ENCODE data around the gene KHDC1.
"Not testable (repeated sequence)": the region's sequence is repeated elsewhere in the genome, so short reads cannot be mapped to it uniquely, and the experiment has no call there.

Gene KHDC1

DNA sequence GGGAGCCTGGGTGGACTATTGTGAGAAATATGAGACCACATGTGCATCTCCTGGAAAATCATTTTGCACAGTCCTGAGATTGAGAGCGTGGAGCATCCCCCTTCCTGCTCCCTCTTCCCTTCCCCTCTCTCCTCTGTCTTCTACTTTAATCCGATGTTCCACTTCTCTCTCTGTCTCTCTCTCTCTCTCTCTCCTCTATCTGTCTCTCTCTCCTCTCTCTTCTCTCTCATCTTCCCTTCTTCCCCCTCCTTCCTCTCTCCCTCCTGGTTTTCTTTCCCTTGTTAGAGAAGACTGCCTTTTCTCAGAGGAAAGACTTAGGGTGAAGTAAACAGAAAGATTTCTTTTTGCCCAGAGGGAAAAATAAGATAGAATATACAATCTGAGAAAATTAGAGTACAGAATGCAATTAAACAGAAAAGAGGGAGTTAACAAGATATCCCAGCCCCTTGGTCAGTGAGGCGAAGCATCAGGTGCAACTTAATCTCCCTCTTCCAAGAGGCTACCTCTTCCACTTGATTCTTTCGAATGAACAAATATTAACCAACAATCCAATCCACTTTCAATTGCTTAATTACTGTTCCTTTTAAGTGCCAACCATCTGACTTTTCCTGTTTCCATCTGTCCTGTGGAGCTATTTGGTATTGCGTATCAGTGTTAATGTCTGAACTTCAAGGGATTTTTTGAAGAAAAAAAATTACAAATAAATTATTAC is 14.6 kb downstream of the KHDC1 start:
- DNase-seq = no peak

DNA sequence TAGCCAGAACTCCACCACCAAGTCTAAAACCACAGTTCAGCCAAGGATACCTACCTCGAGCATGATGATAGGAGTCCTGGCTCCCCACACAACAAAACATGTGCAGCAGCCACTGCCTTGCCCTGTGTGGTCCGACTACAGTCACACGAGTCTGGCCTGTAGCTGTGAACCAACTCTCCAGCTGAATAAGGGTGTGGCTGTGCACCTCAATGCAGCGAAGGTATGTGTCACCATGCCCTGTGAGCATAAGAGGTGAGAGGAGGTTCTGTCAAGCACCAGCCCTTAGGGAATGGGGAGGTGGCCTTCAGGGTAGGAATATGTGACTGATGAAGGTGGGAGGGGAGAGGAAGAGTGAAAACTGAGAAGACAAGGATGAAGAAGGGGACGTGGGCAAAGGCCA is 21.0 kb downstream of the KHDC1 start:
- no peak for DNase-seq

DNA sequence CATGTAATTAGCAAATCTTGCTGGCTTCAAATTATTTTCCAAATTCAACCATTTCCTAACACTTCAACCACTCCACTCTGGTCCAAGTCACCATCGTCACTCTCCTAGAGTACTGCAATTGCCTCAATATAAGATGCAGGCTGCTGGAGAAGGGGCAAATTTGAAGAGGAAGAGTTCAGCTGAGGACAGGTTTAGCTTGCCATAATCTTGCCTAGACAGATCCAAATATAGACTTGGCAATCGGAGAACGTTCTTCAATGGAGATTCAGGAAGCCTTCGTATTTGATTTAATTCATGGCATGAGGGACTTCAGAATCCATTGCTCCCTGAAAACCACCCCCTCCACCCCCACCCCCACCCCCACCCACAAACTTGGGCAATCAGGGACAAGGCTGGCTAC is 22.3 kb downstream of the KHDC1 start:
- no peak for DNase-seq

DNA sequence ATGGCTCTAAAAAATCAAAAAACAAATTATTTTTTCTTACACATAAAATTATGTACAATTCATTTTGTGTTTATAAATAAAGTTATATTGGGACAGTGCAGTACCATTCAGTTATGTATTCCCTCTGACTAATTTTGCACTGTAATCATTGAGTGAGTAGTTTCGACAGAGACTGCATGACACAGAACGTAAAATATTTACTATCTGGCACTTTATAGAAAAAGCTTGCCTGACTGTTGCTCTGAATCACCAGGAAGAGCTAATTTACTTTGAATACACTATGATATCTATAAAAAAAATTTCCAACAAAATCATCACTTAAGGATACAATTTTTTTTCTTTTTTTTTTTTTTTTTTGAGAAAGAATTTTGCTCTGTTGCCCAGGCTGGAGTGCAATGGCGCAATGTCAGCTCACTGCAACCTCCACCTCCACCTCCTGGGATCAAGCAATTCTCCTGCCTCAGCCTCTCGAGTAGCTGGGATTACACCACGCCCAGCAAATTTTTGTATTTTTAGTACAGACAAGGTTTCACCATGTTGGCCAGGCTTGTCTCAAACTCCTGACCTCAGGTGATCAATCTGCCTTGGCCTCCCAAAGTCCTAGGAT is 26.7 kb downstream of the KHDC1 start:
- DNase-seq = no peak

DNA sequence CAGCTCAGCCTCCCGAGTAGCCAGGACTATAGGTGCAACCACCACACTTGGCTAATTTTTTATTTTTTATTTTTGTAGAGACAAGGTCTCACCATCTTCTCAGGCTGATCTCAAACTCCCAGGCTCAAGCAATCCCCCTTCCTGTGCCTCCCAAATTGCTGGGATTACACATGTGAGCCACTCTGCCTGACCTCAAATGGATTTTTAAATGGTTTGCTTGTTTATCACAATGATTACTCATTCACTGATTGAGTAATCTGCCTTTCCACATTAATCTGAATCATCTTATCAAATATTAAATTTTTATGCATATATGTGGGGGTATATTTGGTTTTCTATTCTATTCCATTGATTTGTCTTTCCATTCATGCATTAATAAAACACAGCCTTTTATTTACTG is 28.3 kb downstream of the KHDC1 start:
- no peak for DNase-seq

DNA sequence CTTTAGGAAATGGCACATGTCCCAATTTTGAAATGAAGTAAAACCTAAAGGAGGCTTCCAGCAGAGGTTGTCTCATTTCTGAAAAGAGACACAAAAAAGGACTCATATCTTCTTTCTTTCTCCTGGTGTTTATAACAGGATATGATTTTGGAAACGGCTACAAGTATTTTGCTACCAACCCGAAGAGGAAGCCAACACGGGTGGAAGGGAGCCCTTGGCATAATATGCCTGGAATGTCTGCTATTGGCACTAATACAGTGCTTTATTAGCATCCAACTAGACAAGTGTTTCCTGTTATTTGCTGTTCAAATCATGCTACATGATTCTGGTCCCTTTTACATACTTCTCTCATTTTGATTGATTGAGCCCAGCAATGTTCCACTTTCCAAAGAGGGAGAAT is 29.0 kb downstream of the KHDC1 start:
- not testable (repeated sequence) for DNase-seq

DNA sequence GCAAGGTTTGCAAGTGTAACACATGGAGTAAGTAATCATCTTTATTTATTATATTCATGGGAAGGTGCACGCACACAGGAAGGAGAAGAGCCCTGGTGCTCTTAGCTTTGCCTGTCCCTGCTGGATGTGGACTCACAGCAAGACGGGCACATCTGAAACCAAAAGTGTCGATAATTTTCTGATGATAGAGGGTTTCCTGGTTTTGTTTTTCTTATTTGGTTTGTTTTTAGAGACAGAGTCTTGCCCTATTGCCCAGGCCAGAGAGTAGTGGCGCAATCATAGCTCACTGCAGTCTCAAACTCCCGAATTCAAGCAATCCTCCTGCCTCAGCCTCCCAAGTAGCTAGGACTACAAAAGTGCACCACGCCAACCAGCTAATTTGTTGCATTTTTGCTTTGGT is 29.9 kb downstream of the KHDC1 start:
- no peak for DNase-seq

DNA sequence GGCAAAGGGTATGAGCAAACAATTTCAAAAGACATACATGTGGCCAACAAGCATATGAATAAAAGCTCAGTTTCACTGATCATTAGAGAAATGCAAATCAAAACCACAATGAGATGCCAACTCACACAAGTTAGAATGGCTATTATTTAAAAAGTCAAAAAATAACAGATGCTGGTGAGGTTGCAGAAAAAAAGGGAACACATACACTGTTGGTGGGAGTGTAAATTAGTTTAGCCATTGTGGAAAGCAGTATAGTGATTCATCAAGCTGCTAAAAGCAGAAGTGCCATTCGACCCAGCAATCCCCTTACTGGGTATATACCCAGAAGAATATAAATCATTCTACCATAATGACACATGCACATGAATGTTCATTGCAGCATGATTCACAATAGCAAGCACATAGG is 31.0 kb downstream of the KHDC1 start:
- no peak for DNase-seq

DNA sequence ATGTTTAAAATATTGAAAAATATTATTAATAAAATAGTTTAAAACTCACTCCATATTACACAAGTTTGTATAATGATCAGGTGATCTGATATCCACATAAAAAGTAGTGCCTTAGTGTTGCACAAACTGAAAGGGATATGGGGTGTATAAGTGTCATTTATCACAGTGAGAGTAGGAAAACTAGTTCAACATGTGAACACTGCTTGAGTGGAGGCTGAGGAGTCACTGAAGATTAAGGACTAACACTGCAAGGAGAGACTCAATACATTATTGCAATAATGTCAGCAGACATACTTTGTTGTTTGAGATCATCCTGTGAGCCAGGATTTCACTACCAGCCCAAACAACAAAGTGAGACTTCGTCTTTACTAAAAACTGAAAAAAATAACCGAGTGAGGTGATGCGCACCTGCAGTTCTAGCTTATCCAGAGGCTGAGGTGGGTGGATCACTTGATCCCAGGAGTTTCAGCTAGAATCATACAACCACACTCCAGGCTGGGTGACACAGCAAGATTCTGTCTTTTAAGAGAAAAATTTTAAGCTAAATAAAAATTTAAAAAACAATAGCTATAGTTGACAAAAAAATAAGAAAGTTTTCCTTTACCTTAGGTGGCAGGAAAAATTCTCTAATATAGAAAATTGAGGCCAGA is 35.3 kb downstream of the KHDC1 start:
- no peak for DNase-seq

DNA sequence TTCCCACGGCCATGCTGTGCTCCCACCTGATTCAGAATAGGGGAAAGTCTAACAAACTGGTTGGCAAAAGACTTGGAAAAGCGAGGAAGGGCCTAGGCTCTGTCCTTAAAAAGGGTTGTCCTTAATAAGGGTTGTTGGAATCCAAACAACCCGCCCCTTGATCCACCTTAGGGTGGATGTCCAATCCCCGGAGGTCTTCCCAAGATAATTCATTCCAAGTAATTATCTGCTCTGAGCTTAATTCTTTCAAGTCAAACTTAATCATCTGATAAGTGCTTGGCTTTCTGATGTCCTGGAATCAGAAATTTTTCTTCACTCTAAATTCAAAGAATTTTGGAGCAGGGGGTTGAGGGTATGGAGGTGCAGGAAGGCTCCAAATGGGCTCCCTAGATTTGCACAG is 37.6 kb downstream of the KHDC1 start, which contains the start of gene KHDC1L:
Gene KHDC1L, minus strand, starts transcription at position 101 of the 400 bp plus-strand sequence. Its CDS starts 88 bp downstream, at position 13.
- no peak for DNase-seq

DNA sequence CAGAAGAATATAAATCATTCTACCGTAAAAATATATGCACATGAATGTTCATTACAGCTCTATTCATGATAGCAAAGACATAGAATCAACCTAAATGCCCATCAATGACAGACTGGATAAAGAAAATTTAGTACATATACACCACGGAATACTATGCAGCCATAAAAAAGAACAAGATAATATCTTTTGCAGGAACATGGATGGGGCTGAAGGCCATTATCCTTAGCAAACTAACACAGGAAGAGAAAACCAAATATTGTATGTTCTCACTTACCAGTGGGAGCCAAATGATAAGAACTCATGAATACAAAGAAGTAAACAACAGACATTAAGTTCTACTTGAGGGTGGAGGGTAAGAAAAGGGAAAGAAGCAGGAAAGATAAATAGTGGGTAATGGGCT is 46.1 kb downstream of the KHDC1 start:
- no peak for DNase-seq

DNA sequence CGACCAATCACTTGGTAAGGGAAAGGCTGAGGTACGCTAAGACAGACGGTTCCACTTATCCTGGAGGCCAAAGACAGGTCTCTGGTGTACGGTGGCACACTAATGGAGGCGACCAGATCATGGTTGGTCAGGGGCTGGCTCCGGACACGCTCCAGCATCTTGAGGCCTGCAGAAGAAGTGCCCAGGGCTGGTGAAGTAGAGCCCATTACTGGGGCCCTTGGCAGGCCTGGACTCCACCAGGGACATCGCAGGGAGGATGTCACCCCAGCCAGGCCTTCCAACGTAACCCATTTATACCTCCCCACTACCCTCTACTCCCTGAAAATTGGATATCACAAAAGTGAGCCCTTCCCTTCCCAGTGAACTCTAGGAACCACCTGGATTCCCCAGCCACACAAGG is 53.9 kb downstream of the KHDC1 start:
- DNase-seq = no peak

DNA sequence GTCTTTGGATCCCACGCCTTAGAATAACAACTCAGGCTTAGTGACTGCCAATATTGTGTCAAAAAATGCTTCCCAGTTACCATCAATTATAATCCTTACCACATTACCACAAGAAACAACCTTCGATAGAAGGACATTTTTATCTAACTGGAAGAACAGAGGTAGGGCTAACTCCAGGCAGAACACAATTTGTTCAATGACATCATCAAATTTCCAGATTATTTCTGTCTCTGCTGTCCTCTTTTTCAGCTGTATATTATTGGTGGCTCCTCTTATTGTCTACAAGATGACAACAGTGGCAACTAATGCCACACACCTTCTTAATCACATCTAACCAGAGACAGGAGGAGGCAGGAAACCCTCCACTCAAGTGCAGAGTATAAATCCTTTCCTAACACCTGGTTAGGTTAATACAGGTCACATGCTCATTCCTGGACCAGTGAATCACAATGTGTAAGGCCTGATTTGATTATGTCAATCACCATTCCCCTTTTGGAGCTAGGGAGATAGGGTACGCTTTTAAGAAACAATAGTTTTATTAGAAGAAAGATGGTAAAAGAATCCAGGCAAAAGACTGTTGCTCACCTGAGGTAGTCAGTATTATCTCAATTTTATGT is 55.7 kb downstream of the KHDC1 start:
- DNase-seq = no peak

DNA sequence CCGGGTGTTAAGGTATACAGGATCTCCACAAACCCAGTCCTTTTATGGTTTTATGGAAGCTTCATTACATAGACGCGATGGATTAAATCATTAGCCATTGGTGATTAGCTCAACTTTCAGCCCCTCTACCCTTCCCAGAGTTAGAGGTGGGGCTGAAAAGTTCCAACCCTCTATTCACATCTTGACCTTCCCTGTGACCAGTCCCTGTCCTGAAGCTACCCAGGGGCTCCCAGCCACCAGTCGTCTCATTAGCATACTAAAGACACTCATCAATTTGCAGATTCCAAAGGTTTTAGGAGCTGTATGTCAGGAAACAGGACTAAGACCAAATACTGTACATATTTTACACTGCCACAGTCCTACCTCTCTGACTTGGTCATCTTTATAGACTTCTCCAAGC is 58.7 kb downstream of the KHDC1 start:
- DNase-seq = no peak

DNA sequence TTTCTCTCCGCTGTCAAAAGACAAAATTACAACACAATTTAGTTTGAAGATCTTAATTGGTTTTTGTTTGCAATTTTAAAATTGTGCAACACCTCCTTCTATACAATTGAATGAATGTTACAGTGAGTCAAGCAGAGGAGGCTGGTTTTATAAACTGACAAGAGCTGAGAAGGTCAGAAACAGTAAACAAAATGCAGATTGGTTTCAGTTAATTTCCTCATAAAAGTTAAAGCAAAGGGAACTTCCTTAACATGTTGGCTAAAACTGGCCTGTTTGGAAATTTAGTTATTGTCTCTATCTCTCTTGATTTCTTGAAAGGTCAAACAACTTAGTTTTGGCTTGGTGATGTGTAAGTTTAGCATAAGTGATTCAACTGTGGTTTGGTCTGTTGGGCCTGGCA is 59.9 kb downstream of the KHDC1 start:
- DNase-seq = no peak

DNA sequence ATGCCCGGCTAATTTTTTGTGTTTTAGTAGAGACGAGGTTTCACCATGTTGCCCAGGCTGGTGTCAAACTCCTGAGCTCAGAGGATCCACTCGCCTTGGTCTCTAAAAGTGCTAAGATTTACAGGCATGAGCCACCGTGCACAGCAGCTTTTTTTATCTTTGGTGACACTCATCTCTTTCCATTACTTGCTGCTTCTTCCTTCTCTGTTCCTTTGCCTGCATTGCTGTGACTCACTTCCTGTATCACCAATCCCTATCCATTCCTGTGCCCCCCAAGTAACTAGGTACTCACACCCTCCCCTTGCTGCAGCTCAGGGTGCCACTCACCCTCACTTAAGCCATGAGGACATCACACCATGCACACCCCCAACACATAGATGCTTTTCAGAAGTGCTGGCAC is 62.3 kb downstream of the KHDC1 start:
- DNase-seq = no peak

DNA sequence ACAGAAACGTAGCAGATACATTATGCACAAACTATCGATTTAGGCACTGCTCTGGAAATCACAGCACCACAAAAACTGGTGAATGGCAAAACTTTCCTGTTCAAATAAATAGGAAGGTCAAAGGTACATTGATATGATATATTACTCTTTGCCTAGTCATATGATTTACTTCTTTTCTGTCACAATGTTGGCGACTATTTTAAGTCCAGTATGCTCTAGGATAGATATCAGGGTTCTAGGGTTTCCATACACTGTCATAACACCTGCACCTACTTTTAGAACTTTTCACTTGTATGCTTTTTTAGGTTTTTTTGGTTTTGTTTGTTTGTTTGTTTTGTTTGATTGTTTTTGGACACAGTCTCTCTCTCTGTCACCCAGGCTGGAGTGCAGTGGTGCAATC is 62.7 kb downstream of the KHDC1 start:
- no peak for DNase-seq

DNA sequence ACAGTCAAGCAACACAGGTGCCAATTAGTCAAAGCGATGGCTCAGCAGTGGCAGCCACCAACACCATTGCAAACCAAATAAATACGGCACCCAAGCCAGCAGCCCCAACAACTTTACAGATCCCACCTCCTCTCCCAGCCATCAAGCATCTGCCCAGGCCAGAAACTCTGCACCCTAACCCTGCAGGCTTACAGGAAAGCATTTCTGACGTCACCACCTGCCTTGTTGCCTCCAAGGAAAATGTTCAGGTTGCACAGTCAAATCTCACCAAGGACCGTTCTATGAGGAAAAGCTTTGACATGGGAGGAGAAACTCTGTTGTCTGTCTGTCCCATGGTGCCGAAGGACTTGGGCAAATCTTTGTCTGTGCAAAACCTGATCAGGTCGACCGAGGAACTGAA is 68.3 kb downstream of the KHDC1 start:
- DNase-seq = no peak

DNA sequence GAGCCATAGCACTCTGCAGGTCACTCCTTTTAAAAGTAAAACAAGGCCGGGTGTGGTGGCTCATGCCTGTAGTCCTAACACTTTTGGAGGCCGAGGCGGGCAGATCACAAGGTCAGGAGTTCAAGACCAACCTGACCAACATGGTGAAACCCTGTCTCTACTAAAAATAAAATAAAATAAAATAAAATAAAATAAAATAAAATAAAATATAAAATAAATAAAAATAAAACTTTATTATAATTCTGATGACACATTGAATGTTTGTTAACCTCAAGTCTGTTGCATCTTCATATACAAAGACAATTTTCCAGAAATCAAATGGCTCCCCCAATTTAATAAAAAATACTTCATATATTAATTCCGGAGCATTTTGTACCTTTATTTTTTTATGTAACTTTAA is 69.7 kb downstream of the KHDC1 start:
- DNase-seq = not testable (repeated sequence)
